Stimulated activated effector memory CD8-positive, alpha-beta T cell treated with anti-CD3 and anti-CD28 coated beads, Interleukin-12 subunit alpha, Interleukin-12 subunit beta, amount 100 ng/mL, for 72 hours (primary cell): Measurements from ENCODE around the gene CORO2B.
"Not testable (repeated sequence)": the region's sequence is repeated elsewhere in the genome, so short reads cannot be mapped to it uniquely, and the experiment has no call there.

Source experiments
- ATAC-seq: fragments of 150-1000 bp; cut with Tn5 transposase; 2 replicates; pipeline ENCODE4 v1.10.0; 2021
- DNase-seq, 2 donors: peaks; one replicate each; pipeline ENCODE4 v3.0.0; 2021 to 2022; ENCODE audit warnings: low spot score in 2 of 2
- H3K27ac Mint-ChIP-seq: one replicate; pipeline ENCODE4 v1.8.0; 2022; ENCODE audit warnings: mild to moderate bottlenecking, mixed read lengths
- H3K36me3 Mint-ChIP-seq: one replicate; pipeline ENCODE4 v1.8.0; 2022; ENCODE audit warnings: mild to moderate bottlenecking, mixed read lengths
- H3K4me1 Mint-ChIP-seq: one replicate; pipeline ENCODE4 v1.8.0; 2022; ENCODE audit warnings: mixed read lengths
- H3K4me3 Mint-ChIP-seq: one replicate; pipeline ENCODE4 v1.8.0; 2022; ENCODE audit warnings: mild to moderate bottlenecking, mixed read lengths
- H3K9me3 Mint-ChIP-seq: one replicate; pipeline ENCODE4 v1.8.0; 2022; ENCODE audit warnings: mixed read lengths

Gene CORO2B

GRCh38 chr15:68749793-68750192, 171.0 kb downstream of the CORO2B start:
- DNase-seq (no peak), ATAC-seq (no peak)
- H3K4me1 Mint-ChIP-seq = peaks cover 2% of the 10 kb centered on the region
- no peaks in the 10 kb centered on the region for H3K36me3 Mint-ChIP-seq
- no peak overlapping the region for H3K27ac Mint-ChIP-seq
- no peaks in the 10 kb centered on the region for H3K9me3 Mint-ChIP-seq
- H3K4me3 Mint-ChIP-seq = no peak overlapping the region

DNA sequence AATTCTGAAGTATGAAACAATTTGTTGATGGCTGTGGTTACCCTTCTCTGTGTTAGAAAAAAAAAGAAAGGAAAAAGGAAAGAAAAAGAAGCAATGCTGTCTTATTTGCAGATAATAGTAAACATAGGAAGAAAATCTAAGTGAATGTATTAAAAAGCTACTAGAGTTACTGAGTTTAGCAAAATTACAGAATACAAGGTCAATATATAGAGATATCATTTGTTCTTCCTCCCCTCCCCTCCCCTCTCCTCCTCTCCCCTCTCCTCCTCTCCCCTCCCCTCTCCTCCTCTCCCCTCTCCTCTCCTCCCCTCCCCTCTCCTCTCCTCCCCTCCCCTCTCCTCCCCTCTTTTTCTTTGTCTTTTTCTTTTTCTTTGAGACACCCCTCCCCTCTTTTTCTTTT, 172.8 kb downstream of the CORO2B start:
- Mint-ChIP-seq H3K9me3 (no peaks in the 10 kb centered on the region), H3K4me1 (peaks cover 6% of the 10 kb centered on the region), H3K27ac (no peak overlapping the region)

GRCh38 chr15:68755731-68756130, 176.9 kb downstream of the CORO2B start:
- no peaks in the 10 kb centered on the region for H3K9me3 Mint-ChIP-seq
- no peak overlapping the region for H3K27ac Mint-ChIP-seq
- H3K4me1 Mint-ChIP-seq = peaks cover 6% of the 10 kb centered on the region
- H3K36me3 Mint-ChIP-seq = no peaks in the 10 kb centered on the region
- DNase-seq (no peak), ATAC-seq (no peak)
- no peak overlapping the region for H3K4me3 Mint-ChIP-seq

More for the DNA sequence above, 172.8 kb downstream of the CORO2B start:
- Mint-ChIP-seq H3K4me3 (no peak overlapping the region), H3K36me3 (no peaks in the 10 kb centered on the region)
- DNase-seq (no peak), ATAC-seq (no peak)

- DNase-seq, H3K9me3 Mint-ChIP-seq, ATAC-seq, H3K4me3 Mint-ChIP-seq, H3K36me3 Mint-ChIP-seq, H3K4me1 Mint-ChIP-seq: not testable (repeated sequence)
- peak overlapping the region; percentile 21 for H3K27ac Mint-ChIP-seq
These were observed 181.3 kb downstream of the CORO2B start for GRCh38 chr15:68759982-68760579.

DNA sequence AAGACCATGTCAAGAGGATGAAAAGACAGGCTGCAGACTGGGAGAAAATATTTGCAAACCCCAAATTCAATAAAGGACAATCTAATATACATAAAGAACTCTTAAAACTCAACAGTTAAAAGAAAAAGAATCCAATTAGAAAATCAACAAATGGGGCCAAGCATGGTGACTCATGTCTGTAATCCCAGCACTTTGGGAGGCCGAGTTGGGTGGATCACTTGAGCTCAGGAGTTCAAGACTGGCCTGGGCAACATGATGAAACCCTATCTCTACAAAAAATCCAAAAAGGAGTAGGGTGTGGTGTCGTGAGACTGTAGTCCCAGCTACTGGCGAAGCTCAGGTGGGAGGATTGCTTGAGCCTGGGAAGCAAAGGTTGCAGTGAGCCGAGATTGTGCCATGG, 184.3 kb downstream of the CORO2B start:
- H3K4me3 Mint-ChIP-seq = no peak overlapping the region
- no peaks in the 10 kb centered on the region for H3K36me3 Mint-ChIP-seq
- DNase-seq = peak in 1 of 2 donors; percentile 18
- no peak overlapping the region for H3K27ac Mint-ChIP-seq
- ATAC-seq = no peak
- H3K9me3 Mint-ChIP-seq = no peaks in the 10 kb centered on the region
- no peaks in the 10 kb centered on the region for H3K4me1 Mint-ChIP-seq

DNA sequence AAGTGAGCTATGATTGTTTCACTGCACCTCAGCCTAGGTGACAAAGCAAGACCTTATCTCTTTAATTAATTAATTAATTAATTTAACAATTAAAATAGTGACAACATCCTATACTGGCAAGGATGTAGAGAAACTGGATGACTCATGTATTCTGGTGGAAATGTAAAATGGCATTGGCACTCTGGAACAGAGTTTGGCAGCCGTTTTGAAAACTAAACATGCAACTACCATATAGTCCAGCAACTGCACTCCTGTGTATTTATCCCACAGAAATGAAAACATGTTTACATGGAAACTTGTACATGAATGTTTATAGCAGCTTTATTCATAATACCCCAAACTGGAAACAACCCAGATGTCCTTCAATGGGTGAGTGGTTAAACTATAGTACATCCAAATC, 185.3 kb downstream of the CORO2B start:
- Mint-ChIP-seq H3K27ac (no peak overlapping the region), H3K36me3 (no peaks in the 10 kb centered on the region), H3K4me3 (no peak overlapping the region), H3K9me3 (no peaks in the 10 kb centered on the region), H3K4me1 (no peaks in the 10 kb centered on the region)
- ATAC-seq = no peak
- DNase-seq = no peak

DNA sequence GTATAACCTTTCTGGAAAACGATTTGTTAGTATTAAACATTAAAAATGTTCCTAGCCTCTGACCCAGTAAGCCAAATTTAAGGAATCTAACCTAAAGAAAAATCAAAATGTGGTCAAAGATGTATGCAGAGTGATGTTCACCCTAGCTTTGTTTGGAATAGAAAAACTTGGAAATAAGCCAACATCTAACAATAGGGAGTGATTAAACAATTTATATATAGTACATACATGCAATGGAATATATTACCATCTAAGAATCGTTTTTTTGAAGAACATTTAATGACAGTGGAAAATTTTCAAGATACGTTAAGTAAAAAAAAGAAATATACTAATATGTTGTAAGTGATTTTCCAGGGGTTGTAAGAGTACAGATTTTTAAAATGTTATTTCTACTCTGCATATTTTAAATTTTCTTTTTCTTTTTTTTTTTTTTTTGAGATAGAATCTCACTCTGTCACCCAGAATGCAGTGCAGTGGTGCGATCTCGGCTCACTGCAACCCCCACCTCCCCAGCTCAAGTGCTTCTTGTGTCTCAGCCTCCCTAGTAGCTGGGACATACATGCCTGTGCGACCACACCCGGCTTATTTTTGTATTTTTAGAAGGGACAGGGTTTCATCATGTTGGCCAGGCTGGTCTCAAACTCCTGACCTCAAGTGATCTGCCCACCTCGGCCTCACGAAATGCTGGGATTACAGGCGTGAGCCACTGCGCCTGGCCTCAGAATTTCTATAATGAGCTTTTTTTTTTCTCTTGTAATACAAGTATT, 187.0 kb downstream of the CORO2B start:
- no peak overlapping the region for H3K27ac Mint-ChIP-seq
- no peaks in the 10 kb centered on the region for H3K36me3 Mint-ChIP-seq
- H3K4me1 Mint-ChIP-seq = no peaks in the 10 kb centered on the region
- no peak for ATAC-seq
- no peak for DNase-seq
- no peaks in the 10 kb centered on the region for H3K9me3 Mint-ChIP-seq
- H3K4me3 Mint-ChIP-seq = no peak overlapping the region

GRCh38 chr15:68767833-68768232, 189.0 kb downstream of the CORO2B start:
- H3K4me3 Mint-ChIP-seq = no peak overlapping the region
- ATAC-seq = no peak
- no peaks in the 10 kb centered on the region for H3K36me3 Mint-ChIP-seq
- no peak overlapping the region for H3K27ac Mint-ChIP-seq
- H3K9me3 Mint-ChIP-seq = no peaks in the 10 kb centered on the region
- no peaks in the 10 kb centered on the region for H3K4me1 Mint-ChIP-seq
- DNase-seq = no peak

DNA sequence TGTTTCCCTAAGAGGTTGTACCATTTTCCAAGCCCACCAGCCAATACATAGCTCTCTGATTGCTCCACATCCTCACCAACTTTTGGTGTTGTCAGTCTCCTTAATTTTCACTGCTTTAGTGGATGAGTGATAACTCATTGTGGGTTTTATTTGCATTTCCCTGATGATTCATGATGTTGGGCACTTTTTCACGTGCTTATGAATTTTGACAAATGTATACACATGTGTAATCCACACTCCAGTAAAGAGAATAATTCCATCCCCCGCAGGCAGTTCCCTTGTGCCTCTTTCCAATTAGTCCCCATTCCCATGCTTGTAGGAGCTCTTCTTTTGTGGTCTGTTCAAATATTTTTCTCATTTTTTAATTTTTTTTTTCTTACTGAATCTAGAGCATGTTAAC, 189.5 kb downstream of the CORO2B start:
- DNase-seq = no peak
- ATAC-seq = peak; percentile 49
- no peaks in the 10 kb centered on the region for H3K36me3 Mint-ChIP-seq
- no peak overlapping the region for H3K4me3 Mint-ChIP-seq
- H3K4me1 Mint-ChIP-seq = no peaks in the 10 kb centered on the region
- no peak overlapping the region for H3K27ac Mint-ChIP-seq
- H3K9me3 Mint-ChIP-seq = no peaks in the 10 kb centered on the region

DNA sequence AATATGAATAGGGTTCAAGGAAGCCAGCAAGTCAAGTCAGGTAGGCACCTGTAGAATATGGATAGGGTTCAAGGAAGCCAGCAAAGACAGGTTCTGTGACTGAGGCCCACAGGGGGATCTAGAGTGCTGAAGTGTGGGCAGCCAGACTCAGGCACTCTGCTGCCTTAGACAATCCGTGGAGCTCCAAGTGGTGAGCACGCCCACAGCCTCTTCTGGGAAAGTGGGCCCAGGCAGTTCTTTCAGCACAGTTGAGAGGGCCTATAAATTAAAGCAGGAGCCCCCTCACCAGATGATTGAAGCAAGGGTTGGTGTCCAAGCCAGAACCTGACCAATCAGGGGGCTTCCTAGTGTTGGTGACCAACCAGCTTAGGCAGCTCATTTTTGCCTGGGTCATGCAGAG, 190.9 kb downstream of the CORO2B start:
- no peaks in the 10 kb centered on the region for H3K36me3 Mint-ChIP-seq
- no peak overlapping the region for H3K27ac Mint-ChIP-seq
- H3K9me3 Mint-ChIP-seq = no peaks in the 10 kb centered on the region
- DNase-seq (peak in 1 of 2 donors; percentile 41), ATAC-seq (no peak)
- H3K4me3 Mint-ChIP-seq = no peak overlapping the region
- no peaks in the 10 kb centered on the region for H3K4me1 Mint-ChIP-seq

DNA sequence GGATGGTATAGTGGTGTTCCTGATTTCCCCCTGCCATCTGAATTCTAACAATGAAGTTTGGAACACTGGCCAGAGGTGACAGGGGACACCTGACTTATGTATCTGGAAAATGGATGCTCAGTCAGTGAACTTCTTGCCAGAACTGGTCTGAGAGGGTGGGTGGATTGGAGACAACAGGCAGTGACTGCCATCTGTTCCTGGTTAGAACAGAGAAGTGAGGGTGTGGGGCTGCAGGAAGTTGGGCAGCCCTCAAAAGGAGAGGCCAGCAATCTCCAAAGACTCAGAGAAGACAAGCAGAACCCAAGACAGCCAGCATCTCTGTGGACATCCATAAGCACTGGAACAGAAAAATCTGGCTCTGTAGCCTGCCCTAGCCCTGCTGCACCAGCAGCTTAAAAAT, 191.4 kb downstream of the CORO2B start:
- Mint-ChIP-seq H3K36me3 (no peaks in the 10 kb centered on the region), H3K4me1 (no peaks in the 10 kb centered on the region), H3K9me3 (no peaks in the 10 kb centered on the region), H3K4me3 (no peak overlapping the region), H3K27ac (no peak overlapping the region)
- DNase-seq (no peak), ATAC-seq (no peak)

GRCh38 chr15:68773036-68773435, 194.2 kb downstream of the CORO2B start:
- Mint-ChIP-seq H3K27ac (no peak overlapping the region), H3K4me1 (no peaks in the 10 kb centered on the region), H3K36me3 (peaks cover 18% of the 10 kb centered on the region), H3K9me3 (no peaks in the 10 kb centered on the region), H3K4me3 (no peak overlapping the region)
- DNase-seq (no peak), ATAC-seq (no peak)

GRCh38 chr15:68774120-68774519, 195.3 kb downstream of the CORO2B start:
- DNase-seq (peak in 1 of 2 donors; percentile 23), ATAC-seq (no peak)
- Mint-ChIP-seq H3K4me3 (no peak overlapping the region), H3K9me3 (no peaks in the 10 kb centered on the region), H3K4me1 (no peaks in the 10 kb centered on the region), H3K27ac (no peak overlapping the region), H3K36me3 (peaks cover 29% of the 10 kb centered on the region)

DNA sequence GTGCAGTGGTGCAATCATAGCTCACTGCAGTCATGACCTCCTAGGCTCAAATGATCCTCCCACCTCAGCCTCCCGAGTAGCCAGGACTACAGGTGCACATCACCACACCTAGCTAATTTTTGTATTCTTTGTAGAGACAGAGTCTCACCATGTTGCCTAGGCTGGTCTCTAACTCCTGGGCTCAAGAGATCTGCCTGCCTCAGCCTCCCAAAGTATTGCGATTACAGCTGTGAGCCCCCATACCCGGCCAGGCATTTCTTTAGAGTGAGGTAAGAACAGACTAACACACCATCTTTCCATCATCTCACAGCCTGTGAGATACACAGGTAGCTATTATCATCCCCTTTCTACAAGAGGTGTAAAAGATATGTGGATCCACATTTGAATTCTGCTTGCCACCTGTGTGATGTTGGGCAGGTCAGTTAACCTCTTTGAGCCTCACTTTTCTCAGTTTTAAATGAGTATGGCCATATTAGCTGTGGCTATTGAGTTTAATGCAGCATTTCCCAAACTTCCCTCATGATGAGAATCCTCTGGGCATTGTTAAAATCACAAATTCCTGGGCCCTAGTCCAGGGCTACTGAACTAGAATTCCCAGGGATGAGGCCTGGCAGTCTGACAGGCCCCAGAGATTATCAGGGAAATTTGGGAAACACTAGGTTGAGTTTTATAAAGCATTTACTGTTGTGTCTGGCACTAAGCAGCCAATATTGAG, 195.9 kb downstream of the CORO2B start:
- Mint-ChIP-seq H3K9me3 (no peaks in the 10 kb centered on the region), H3K4me3 (no peak overlapping the region), H3K36me3 (peaks cover 35% of the 10 kb centered on the region), H3K4me1 (no peaks in the 10 kb centered on the region), H3K27ac (no peak overlapping the region)
- DNase-seq (peak in 1 of 2 donors; percentile 35), ATAC-seq (no peak)

- Mint-ChIP-seq H3K9me3 (no peaks in the 10 kb centered on the region), H3K36me3 (peaks cover 40% of the 10 kb centered on the region), H3K4me3 (no peak overlapping the region), H3K4me1 (no peaks in the 10 kb centered on the region), H3K27ac (no peak overlapping the region)
- ATAC-seq = no peak
- no peak for DNase-seq
These were observed 196.4 kb downstream of the CORO2B start for GRCh38 chr15:68775236-68775577.
